NCI-H2171 treated with DMSO at 0.1 percent for 48 hours (cell line): Measurements from ENCODE around the gene IRGQ.
"Not testable (repeated sequence)": the region's sequence is repeated elsewhere in the genome, so short reads cannot be mapped to it uniquely, and the experiment has no call there.

Experiments used
- DNase-seq: peaks from one replicate; lab custom pipeline; 2025; lab: John Stamatoyannopoulos, UW

The IRGQ gene

GRCh38 chr19:43596842-43597461 is 1.0 kb upstream of the IRGQ start:
- DNase-seq, result peak; percentile 59

- no peak for DNase-seq
Observed at GRCh38 chr19:43595605-43595998, 332 bp downstream of the IRGQ start.

- DNase-seq, result peak; percentile 8
Observed at GRCh38 chr19:43594710-43595604, 977 bp downstream of the IRGQ start.

- DNase-seq, result no peak
Observed at GRCh38 chr19:43594081-43594697, 1.7 kb downstream of the IRGQ start.

- no peak for DNase-seq
Observed at GRCh38 chr19:43592800-43593350, 3.1 kb downstream of the IRGQ start.

GRCh38 chr19:43591904-43592772 is 3.8 kb downstream of the IRGQ start:
- DNase-seq, result no peak

- no peak for DNase-seq
Observed at GRCh38 chr19:43589678-43590077, 6.3 kb downstream of the IRGQ start.

- DNase-seq, result no peak
Observed at GRCh38 chr19:43589277-43589676, 6.7 kb downstream of the IRGQ start.

GRCh38 chr19:43587029-43587428 is 8.9 kb downstream of the IRGQ start:
- not testable (repeated sequence) for DNase-seq

GRCh38 chr19:43586346-43586745 is 9.6 kb downstream of the IRGQ start:
- no peak for DNase-seq

GRCh38 chr19:43584484-43584883 is 11.4 kb downstream of the IRGQ start:
- DNase-seq, result no peak

GRCh38 chr19:43582495-43582894 is 13.4 kb downstream of the IRGQ start:
- no peak for DNase-seq

GRCh38 chr19:43581467-43581866 is 14.5 kb downstream of the IRGQ start:
- no peak for DNase-seq

GRCh38 chr19:43578787-43579186 is 17.1 kb downstream of the IRGQ start:
- no peak for DNase-seq

GRCh38 chr19:43575955-43576878 is 19.7 kb downstream of the IRGQ start:
- no peak for DNase-seq

- peak; percentile 98 for DNase-seq
Observed at GRCh38 chr19:43575156-43575950, 20.6 kb downstream of the IRGQ start, which contains the start of the genes PINLYP and XRCC1. Gene PINLYP (plus strand): TSS chr19:43575801. CDS start chr19:43577192, 1,391 bp downstream. Gene XRCC1 (minus strand): TSS chr19:43575527. CDS start chr19:43575458, 69 bp downstream.

GRCh38 chr19:43574424-43575155 is 21.3 kb downstream of the IRGQ start:
- no peak for DNase-seq

GRCh38 chr19:43572171-43572588 is 23.8 kb downstream of the IRGQ start:
- DNase-seq, result no peak
